Left kidney (tissue), 2 donors: Measurements from ENCODE around the gene SNX9. TPM values are rescaled to one million over a fixed set of nuclear protein-coding genes. Genes with fewer than 3 reads are reported as not detected.
"Not testable (repeated sequence)": the region's sequence is repeated elsewhere in the genome, so short reads cannot be mapped to it uniquely, and the experiment has no call there.

Experiments used
- DNase-seq: peaks from one replicate; pipeline ENCODE4 v3.0.0-alpha.2; 2013
- polyA plus RNA-seq: library from polyadenylated mRNA; unstranded; fragments of 120-200 nt; gene quantifications from one replicate; pipeline ENCODE4 v1.2.1, GENCODE V29; 2013; ENCODE audit not compliant: insufficient read length

Gene SNX9
- polyA plus RNA-seq, 1 donor = 39.7 TPM

DNA sequence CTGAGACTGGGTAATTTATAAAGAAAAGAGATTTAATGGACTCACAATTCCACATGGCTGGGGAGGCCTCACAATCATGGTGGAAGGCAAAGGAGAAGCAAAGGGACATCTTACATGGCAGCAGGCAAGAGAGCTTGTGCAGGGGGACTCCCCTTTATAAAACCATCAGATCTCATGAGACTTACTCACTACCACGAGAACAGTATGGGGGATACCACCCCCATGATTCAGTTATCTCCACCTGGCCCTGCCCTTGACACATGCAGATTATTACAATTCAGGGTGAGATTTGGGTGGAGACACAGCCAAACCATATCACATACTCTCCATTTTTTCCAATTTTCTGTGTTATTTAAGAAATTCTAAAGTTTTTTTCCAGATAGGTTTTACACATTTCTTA is 35.6 kb downstream of the SNX9 start:
- not testable (repeated sequence) for DNase-seq

DNA sequence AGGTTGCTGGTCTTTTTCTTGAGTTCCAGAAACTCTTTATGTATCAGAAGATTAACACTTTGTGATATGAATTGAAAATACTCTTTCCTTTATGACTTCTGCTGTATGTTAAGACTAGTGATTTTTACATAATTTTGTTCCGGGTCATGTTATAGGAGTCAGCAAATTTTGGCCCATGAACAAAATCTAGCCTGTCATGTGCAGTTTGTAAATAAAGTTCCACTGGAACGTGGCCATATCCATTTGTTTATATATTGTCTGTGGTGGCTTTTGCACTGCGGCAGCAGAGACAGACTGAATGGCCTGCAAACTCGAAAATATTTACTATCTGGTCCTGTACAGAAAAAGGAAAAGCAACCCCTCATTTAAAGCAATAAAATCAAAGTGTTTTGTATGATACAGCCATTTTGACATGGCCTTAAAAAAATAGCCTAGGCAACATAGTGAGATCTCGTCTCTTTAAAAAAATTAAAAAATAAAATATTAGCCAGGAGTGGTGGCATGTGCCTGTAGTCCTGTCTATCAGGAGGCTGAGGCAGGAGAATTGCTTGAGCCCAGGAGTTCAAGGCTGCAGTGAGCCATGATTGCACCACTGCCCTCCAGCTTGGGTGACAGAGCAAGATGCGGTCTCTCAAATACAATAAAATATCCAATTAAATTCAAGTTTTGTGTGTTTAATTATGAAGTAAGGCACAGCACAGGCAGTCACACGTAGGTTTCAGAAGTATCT is 36.9 kb downstream of the SNX9 start:
- no peak for DNase-seq

DNA sequence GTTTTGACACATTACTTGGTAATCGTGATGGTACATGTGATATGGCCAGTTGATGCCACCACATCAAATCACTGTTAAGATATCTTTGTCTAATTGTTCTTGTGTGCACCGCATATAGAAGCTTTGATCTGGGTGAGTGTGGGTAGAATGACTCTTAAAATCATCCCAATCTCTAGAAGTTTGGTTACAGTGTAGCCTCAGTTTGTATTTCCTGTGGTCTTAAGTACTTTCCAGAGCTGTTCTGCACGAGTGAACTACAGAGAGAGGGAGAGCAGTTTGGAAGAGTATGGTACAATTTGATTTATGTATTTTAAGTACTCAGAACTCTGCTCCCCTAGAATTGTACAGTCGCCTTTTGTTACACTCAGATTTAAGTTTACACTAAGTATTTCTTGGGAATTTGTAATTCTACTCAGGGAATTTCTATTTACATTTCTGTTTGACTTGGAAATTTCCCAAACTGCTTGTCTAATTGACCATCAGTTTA is 37.5 kb downstream of the SNX9 start:
- peak; percentile 34 for DNase-seq

DNA sequence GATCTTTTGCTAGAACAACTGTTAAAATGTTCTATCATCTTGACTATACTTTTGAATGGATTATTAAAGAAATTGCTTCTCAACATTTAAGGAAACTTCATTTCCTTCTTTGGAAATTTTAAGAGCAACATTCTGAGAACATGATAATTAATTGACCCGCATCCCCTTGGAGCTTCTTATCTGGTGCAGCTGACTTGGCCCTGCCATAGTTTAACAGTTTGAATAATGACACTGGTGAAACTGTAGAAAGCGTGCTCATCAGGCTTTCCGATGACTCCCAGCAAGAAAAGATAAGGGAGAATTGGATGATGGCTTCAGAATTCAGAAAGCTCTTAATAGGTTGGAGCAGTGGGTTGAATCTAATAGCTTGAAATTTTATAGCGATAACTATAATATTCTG is 38.1 kb downstream of the SNX9 start:
- DNase-seq = no peak

DNA sequence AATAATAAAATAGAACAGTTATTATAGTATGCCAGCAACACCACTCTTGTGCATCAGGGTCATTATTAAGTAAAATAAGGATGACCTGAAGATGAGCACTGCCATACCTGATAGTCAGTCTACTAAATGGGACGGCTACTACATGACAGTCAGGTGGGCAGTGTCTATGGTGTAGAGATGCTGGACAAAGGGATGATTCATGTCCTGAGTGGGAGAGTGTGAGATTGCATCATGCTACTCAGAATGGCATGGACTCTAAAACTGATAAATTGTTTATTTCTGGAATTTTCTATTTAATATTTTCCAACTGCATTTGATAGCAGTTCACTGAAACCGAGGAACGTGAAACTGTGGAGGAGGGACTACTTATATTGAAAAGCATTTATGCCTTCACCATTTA is 38.8 kb downstream of the SNX9 start:
- DNase-seq = no peak

DNA sequence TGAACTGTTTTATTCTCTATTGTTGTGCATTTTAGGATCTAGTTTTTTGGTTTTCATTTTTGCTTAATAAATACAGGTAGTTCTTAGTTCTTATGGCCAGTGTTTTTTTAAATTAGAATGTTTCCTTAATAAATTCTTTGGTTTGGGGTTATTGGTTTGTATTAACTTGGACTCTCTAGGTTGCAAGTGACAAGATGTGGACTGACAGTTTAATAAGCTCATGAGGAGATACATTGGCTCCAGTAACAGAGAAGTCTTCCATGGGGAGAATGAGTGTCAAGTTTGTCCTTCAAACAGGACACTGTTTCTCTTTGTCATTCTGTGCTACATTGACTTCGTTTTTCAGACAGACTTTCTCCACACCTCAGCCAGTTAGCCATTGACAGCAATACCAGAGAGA is 39.7 kb downstream of the SNX9 start:
- DNase-seq = no peak

DNA sequence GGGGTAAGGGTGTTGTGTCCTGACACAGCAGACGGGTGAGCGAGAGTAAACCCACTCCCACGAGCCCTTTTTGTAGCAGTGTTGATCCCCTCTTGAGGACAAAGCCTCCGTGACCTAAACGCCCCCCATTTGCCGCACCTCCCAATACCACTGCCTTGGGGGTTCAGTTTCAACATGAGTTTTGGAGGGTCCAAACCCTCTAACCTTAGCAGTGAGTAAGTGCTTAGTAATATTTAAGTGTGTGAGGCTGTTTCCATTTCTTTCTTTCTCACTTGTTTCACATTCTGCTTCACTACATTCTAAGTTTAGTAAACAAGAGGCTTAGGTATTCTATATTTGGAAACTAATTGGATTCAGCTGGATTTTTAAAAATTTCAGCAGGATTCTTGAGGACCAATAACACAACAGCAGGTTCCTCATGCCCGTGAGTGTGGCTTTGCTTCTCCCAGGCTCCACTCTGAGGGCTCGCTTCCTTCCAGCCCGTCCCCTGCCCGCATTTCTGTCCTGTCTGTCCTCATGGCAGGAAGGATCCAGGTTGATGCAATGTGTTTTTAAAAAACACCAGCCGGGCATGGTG is 41.2 kb downstream of the SNX9 start:
- DNase-seq = no peak

DNA sequence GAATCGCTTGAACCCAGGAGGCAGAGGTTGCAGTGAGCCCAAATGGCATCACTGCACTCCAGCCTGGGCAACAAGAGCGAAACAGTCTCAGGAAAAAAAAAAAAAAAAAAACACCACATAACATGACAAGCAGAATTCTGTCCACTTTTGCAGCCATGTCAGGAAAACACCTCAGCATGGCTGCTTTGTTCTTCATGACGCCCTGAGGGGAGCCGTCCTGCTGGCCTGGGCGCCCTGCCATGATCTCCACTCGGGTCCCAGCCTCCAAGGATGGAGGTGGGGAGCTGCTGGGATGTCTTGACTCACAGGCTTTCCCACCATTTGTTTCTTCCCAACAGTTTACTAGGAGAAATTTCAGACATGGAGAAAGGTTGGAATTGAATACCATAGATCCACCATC is 42.2 kb downstream of the SNX9 start:
- DNase-seq = no peak

DNA sequence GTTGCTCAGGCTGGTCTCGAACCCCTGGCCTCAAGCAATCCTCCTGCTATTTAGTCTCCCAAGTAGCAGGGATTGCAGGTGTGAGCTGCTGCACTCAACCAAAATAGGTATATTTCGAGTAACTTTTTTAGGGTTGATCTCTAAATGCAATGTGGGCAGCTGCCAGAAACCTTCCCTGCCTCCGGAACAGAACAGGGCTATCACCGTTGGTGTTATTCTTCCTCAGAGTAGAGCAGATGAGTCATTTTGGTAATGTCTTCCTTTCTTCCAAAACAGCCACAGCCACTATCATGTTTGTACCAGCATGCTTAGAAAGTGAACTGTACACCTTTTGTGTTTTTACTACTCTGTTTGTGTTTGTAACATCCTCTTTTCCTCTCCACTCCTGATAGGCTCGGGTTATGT is 44.1 kb downstream of the SNX9 start:
- DNase-seq = no peak

DNA sequence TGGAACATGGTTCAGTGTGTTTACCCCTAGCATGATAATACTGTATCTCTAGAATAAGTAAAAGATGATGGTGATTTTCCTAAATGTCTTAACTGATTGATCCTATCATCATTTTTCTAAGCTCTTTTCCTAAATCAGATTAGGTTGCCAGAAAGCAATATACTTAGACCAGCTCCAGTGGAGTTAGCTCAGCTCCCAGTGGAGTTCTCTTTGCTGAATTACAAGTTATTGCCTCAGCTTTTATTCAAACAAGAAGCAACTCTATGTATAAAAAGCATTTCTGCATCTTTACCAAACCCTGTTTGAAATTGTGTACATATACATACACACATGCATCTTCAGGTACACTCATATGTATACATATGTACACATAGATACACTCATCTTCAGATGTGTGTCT is 44.9 kb downstream of the SNX9 start:
- DNase-seq = no peak

DNA sequence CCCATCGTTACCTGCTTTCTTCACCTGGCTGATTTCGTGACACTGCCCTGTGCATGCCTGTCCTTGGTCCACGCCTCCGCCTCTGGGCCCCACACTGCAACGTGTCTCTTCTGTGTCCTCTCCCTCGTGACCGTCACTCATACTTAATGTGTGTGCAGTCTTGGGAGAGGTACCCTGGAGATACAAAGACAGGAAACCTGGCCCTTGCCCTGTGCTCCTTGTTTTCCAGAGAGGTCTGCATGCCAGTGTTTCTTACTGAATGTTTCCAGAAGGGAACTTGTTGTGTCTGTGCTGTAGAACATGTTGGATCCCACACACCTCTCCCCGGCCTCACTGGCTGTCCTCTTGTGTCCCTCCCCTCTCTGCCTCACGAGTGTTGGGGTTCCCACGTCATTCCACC is 45.8 kb downstream of the SNX9 start:
- DNase-seq = no peak

DNA sequence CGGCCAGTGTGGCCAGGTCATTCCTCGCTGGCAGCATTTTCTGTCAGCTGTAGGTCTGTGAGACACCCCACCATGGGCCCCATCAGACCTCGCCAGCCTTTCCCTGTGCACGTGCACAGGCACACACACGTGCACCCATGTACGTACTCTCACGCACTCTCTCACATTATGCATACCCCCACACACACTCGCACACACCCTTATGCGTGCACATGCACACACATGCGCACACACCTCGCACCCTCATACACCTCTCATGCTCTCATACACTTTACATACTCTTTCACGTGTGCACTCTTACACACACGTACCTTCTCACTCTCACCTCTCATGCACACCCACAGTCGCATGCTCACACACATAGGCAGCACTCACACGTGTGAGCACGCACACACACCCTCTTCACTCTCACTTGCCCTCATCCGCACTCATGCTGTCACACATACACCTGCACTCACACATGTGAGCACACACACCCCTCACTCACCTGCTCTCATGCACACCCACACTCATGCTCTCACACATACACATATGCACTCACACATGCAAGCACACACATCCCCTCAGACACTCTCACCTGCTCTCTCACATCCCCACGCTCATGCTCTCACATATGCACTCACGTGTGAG is 46.7 kb downstream of the SNX9 start:
- DNase-seq = no peak

DNA sequence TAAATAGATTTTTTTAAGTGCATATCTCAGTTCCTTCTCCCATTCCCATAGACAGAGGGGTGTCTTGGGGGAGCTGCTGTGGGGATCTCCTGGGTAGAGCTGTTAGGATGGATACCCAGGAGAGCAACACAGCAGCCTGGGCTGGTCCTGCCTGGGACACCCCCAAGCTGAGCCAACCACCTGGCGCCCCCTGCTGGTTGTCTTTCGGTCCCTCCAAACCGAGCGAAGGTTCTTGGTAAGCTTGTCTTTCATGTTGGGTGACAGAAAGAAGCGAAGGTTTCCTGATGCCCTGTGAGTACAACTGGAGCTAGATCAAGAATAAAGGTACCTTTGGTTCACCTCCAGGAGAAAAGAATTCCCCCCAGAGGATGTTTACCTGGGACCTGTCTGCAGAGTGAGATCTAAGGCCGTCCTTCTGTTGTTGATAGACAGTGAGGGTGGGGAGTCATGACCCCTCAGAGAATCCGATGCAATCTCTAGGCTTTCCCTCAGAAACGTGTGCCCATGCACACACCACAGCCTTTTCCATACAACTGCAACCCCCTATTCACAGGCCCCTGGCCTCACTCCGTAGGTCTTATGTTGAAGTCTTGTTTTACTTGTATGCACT is 50.8 kb downstream of the SNX9 start:
- no peak for DNase-seq

DNA sequence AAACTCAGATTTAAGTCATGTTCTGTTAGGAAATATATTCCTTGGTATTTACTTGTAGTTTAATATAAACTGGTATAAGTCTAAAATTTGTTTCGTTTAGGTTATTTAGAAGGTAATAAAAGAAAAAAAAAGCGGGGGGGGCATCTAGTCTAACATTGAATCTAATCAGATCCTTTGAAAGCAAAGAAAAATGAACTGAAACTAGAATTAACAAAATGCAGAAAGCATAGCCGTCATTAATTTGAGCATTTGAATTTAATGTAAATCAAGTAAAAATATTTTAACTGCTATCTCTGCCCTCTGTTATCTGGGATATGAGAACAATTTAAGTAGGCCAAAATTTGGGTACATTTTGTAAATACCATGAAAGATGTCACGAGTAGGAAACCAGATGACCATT is 54.1 kb downstream of the SNX9 start:
- DNase-seq = no peak

DNA sequence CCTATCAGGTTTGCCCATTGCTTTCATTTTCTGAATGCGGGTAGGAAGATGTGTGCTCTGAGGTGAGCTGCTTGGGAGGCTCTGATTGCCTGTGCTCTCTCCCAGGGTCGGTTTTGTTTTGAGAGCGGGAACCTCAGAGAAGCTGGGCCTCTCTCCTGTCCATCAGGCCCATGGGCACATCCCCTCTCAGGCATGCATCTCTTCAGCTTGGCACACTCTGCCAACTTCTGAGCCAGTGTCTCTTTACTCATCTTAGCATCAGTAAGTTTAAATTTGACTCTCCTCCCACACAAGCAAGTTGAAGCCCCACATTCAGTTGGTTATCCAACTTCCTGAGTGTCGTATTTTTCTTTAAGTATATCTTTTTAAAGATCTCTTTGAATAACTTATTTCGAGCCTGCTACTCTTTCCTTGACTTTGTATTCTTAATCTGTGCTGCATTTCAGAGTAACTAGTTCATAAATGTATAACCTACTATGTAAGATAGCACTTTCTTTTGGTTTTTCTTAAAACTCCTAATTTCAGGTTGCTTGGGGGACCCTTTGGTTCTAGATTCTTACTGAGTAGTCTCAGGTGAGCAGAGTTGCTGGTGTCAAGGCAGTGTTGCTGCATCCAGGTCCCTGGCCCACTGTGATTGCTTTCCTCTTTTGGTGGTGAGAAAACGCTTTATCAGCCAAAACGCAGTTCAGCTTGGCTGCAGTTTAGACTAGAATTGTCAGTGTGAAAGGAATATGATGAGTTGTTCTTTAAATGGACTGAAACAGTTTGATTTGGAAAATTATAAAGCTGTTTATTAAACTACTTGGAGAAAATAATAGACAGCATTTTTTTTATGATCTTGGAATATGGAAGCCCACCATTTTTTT is 54.8 kb downstream of the SNX9 start:
- no peak for DNase-seq

DNA sequence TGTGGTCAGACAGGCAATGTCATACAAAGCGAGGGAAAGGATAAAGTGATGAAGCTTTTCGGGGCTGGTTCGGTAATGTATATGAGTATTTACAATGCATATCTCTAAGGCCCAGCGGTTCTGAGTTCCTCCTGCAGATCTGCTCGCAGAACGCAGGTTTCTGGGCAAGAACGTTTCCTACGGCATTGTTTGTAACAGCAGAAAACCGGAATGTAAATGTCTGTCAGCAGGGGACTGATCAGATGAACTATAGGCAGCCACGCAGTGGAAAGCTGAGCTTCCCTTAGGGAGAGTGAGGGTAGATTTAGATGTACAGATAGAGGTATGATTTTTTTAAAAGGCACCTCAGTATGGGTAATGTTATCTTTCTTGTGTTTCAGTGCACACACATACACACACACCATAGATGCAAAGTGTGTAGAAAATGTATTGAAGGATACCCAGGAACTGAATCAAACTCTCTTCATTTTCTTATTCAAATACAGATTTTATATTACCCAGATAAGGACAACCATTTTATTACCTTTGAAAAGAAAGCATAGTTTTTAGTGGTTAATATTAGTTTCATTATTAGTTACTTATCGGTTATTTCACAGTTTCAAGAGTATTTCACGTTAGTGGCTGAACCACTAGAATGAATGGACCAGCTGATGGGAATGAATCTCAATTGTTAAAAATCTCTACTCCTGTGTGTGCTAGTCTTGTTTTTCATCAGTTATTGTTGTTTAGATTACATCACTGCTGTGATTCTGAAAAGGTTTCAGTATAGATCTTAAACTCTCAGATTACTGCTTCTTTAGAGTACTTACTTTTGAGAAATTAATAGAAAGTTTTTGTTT is 56.2 kb downstream of the SNX9 start:
- DNase-seq = no peak

DNA sequence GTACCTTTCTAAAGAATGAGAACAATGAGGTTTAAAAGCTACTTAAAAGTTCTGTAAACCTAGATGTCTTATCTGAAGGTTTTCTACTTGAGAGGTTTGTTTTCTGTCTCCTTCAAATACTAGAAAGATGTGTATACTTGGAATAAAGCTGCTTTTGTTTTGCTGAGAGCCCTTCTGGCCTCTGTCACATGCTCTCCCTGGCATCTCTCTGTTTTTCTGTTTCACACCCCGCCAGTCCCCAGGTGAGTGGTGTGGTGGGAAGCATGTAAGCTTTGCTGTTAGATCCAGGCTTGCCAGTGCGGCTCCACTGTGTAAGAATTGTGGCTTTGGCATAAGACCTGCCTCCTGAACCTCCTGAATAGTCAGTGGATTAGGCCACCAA is 56.8 kb downstream of the SNX9 start:
- no peak for DNase-seq

DNA sequence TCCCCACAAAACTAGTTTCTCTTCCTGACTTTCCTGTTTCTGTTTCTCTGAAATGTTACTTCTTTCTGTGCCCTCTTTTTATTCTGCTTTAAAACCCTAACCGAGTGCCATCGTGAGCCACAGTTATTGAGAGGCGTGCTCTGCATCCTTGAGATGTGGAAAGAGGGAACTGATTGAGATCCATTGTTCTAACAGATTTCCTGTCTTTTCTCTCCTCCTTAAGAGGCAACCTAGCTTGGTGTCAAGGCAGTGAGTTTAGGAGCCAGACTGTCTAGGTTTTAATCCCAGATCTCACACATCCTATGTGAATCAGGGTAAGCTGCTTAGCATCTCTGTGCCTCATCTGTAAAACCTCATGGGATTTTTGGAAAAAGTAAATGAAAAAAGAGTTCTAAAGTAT is 57.5 kb downstream of the SNX9 start:
- DNase-seq = no peak

DNA sequence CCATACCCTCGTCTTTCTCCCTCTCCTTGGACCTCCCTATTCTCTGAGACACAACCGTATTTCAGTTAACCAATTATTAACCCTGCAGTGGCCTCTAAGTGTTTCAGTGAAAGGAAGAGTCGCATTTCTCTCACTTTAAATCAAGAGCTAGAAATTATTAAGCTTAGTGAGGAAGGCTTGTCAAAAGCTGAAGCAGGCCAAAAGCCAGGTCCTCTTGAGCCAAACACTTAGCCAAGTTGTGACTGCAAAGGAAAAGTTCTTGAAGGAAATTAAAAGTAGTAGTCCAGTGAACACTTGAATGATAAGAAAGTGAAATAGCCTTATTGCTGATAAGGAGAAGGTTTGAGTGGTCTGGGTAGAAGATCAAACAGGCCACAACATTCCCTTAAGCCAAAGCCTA is 58.3 kb downstream of the SNX9 start:
- DNase-seq = no peak

DNA sequence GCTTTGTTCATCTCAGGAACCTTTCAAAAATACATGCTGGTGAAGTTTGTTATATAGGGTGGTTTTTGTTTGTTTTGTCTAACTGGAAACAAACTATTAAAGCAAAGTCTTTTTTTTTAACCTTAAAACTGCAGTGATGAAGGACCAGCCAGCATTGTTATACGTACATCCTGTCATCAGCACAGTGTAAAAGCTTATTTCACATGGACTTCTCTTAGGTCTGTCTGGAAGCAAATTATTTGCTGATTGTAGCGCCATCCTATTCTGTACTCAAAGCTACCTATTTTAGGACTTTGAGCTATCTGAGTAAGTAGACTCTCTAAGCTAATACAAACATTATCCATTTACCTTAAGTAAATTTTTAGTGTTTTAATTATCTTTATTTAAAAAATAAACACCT is 61.7 kb downstream of the SNX9 start:
- no peak for DNase-seq

DNA sequence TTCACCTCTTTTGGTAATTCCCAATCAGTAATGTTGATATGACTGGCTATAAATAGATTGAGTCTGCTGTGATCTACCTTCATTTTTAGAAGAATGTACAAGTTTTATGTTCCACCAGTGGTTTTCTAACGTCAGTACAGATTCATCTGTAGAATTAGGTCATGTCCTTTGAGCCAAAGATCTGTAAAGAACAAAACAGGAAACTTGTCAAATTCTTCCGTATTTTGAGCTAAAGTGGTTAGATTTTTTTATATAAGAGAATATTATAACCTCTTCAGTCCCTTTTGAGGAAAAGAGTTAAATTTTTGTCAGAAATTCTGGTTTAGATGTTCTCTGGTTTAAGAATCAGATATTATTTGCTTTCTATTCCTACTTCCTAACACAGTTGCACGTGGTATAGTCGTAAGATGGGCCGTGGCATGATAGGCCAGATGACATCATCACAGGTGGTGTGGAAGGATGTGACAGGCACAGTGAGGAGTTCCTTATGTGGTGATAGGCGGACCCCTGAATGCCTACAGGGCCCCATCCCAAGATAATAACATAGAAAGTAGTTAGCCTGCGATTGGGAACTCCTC is 62.3 kb downstream of the SNX9 start:
- no peak for DNase-seq
